NAMALWA (cell line): Measurements from ENCODE around the gene DNAJA3.
"Not testable (repeated sequence)": the region's sequence is repeated elsewhere in the genome, so short reads cannot be mapped to it uniquely, and the experiment has no call there.

Source experiments
- DNase-seq: peaks from one replicate; pipeline ENCODE4 v3.0.0-alpha.2; 2015; ENCODE audit warnings: low spot score

DNAJA3 gene

GRCh38 chr16:4387781-4388180 is 37.9 kb upstream of the DNAJA3 start:
- no peak for DNase-seq

- no peak for DNase-seq
These were observed 37.2 kb upstream of the DNAJA3 start for GRCh38 chr16:4388271-4389021.

- DNase-seq = no peak
These were observed 36.4 kb upstream of the DNAJA3 start for GRCh38 chr16:4389051-4389955.

- no peak for DNase-seq
These were observed 35.1 kb upstream of the DNAJA3 start for GRCh38 chr16:4390266-4391260.

GRCh38 chr16:4391631-4392381 is 33.9 kb upstream of the DNAJA3 start:
- DNase-seq = no peak

GRCh38 chr16:4392382-4393239 is 33.1 kb upstream of the DNAJA3 start:
- no peak for DNase-seq

GRCh38 chr16:4393240-4393600 is 32.4 kb upstream of the DNAJA3 start:
- no peak for DNase-seq

- DNase-seq = not testable (repeated sequence)
These were observed 31.8 kb upstream of the DNAJA3 start for GRCh38 chr16:4393850-4394249.

GRCh38 chr16:4395055-4395726 is 30.5 kb upstream of the DNAJA3 start:
- no peak for DNase-seq

- DNase-seq = no peak
These were observed 26.5 kb upstream of the DNAJA3 start for GRCh38 chr16:4399001-4399730.

- DNase-seq = no peak
These were observed 24.6 kb upstream of the DNAJA3 start for GRCh38 chr16:4401094-4401501.

- no peak for DNase-seq
These were observed 24.2 kb upstream of the DNAJA3 start for GRCh38 chr16:4401510-4401909.

GRCh38 chr16:4402439-4403132 is 23.1 kb upstream of the DNAJA3 start:
- peak; percentile 65 for DNase-seq

GRCh38 chr16:4403133-4403949 is 22.3 kb upstream of the DNAJA3 start:
- no peak for DNase-seq

GRCh38 chr16:4404247-4404966 is 21.3 kb upstream of the DNAJA3 start:
- peak; percentile 74 for DNase-seq

GRCh38 chr16:4404967-4405696 is 20.5 kb upstream of the DNAJA3 start:
- no peak for DNase-seq
